B cell (primary cell): ENCODE measurements around the gene STK24.

Experiments
- CTCF ChIP-seq: fragments of 200-600 bp; IDR thresholded peaks from one replicate; pipeline ENCODE4 v1.8.0; 2022; ENCODE audit warnings: antibody characterized with exemption, mild to moderate bottlenecking
- EZH2 ChIP-seq: IDR thresholded peaks from 2 replicates; pipeline ENCODE4 v1.6.1; 2012; ENCODE audit warnings: borderline replicate concordance, low read depth, mild to moderate bottlenecking, moderate library complexity, low read length; ENCODE audit not compliant: insufficient read depth, poor library complexity, severe bottlenecking

DNA sequence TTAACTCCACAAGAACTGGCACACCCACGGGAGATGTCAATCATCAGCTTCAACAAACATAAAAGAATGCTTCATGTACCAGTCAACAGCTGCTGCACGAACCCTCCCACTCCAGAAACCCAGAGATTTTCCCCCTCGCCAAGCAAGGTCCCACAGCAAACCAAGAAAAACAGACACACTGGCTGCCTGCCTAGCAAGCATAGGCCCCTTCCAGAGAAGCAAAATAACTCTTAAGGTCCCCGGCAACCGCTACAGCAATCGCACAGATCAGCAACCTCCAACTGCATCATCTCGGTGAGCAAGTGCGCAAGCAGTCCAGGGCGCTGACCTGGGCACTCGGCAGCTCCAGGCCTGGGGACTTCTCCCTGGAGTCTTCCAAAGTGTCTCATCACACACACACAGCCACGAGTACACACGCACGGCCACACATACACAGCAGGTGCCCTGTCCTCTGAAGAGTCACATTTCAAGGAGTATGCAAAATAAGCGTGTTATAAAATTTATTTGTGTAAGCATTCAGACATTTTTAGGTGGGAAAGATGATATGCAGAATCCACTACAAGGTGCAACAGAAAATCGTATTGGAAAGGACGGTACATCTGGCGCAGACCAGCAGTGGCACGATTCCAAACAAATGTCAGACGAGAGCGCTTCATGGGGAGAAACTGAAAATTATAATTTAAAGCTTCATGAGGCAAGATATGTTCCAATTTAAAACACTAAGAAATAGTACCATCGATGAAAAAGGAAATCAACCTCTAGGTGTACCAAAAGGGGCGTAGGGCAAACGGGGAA, 125.0 kb downstream of the STK24 start:
- no peak for TF ChIP-seq CTCF
- TF ChIP-seq EZH2: no peak
